MV-4-11 (cell line): ENCODE measurements around the gene TMEM205.
"Not testable (repeated sequence)": the region's sequence is repeated elsewhere in the genome, so short reads cannot be mapped to it uniquely, and the experiment has no call there.

Experiments
- DNase-seq: peaks from one replicate; lab custom pipeline; 2025; lab: John Stamatoyannopoulos, UW

Gene TMEM205

DNA sequence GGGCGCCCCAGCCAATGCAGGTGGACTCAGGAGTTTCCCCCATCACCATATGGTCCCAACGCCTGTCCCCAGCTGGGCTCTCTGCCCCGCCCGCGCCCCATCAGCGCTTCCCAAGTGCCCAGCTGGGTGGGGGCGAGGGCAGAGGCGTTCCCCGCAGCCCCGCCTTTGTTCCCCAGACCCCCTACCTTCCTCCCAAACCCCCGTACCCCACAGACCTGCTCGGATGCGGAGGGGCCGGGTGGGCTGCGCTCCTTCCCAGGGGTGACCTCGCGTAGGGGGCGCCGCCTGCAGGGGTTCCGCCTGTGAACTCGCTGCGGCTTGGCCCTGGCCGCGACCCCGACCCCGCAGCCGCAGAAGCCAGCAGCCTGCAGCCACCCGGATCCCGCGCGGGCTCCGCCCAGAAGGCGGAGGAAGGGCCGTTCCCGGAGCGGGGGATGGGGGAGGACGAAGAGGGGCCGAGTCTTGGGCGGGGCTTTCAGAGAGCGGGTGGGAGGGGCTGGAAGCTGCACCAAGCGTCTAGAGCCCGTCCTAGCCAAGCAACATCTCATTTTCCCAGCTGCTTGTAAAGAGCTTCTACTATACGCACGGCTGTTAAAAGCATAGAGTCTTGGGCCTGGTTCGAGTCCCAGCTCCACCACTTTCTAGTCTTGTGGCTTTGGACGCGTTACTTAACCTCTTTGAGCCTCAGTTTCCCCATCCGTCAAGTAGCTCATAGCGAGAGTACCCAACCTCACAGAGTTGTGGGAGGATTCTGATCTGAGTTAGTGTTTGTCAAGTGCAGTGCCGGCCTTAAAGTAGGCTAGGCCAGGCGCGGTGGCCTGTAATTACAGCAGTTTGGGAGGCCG, 6.6 kb downstream of the TMEM205 start, which contains the start of gene RAB3D:
Gene RAB3D, minus strand, starts transcription at position 404 of the 845 bp plus-strand sequence. CDS start 2,258 bp downstream, outside the sequence.
- peak; percentile 95 for DNase-seq

DNA sequence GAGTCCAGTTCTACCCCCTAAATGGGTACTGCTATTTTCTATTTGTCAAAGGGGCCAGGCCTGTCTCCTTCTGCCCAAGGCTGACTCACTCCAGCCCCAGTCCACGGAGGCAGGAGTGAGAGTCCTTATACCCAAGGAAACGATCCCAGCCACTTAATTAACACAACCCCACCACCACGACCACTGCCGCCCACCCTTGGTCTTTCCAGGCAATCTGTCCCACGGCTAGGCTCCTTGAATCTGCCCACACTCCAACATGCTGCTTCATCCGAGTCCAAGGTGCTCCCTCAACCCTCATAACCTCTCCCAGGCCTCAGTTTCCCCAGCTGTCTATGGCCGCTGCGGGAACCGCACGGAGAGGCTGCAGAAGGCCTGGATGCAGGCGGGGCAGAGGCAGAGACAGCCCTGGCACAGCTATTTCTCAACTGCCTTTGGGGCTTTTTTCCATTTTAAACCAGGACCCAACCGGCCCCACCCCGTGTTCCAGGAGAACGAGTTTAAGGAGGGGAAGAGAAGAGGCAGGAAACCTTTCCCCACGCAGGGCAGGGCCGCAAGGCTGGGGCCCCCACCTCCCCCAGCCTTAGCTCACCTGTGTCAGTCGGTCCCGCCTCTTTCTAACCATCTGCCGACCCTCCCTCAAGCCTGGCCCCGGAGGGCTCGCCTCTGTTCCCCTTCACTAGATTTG, 7.4 kb downstream of the TMEM205 start:
- DNase-seq, result no peak

DNA sequence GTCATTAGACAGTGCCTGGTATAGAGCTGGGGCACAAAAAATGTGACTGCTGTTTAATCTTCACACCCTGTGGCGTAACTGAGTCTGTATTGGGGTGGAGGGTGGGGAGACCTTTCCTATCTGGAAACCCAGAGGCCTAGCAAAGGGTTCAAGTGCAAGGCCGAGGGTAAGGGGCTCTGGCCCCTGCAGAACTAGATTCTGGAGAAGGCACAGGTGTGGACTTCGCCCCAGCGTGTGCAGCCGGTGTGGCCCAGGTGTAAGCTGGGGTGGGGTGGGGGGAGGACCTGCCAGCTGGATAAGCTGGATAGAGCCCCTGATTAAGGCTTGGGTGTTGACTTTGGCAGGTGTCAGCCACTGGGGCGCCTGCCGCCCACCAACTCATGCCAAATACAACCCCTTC, 7.9 kb downstream of the TMEM205 start:
- DNase-seq, result no peak

DNA sequence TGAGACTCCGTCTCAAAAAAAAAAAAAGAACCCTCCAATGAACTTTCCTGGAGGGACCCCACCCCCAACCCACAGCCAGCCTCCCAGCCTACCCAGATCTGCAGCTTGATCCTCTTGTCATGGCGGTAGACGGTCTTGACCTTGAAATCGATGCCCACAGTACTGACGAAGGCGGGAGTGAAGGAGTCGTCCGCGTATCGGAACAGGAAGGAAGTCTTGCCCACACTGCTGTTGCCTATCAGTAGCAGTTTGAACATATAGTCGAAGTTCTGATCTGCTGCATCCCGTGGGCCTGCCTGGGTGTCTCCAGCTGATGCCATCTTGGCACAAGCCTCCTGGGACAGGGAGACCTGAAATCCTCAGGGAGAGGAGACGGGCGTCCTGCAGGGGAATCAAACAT, 9.0 kb downstream of the TMEM205 start:
- peak; percentile 81 for DNase-seq

DNA sequence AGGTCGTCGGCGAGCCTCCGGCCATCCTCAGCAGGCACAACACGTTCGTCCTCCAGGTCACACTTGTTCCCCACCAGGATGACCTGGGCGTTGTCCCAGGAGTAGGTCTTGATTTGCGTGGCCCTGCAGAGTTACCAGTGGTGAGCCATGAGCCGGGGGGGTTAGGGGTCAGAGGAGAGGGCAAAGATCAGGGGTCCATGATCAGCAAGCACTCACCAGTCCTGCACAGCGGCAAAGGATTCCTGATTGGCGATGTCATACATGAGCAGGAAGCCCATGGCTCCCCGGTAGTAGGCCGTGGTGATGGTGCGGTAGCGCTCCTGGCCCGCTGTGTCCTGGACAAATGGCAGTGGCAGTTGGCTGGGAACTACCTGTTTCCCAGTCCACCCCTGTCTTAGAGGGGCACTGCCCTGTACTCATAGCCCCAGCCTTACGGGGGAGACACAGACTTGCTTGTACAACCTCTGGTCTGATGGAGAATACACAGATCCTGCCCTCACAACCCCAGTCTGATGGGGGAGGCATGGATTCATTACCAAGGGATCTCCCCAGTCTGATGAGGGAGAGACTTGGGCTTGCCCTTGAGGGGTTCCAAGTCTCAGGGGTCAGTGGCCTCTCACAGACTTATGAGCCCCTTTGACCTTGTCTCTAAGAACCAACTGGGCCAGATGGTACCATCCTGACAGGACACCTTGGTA, 10.5 kb downstream of the TMEM205 start:
- DNase-seq, result no peak

DNA sequence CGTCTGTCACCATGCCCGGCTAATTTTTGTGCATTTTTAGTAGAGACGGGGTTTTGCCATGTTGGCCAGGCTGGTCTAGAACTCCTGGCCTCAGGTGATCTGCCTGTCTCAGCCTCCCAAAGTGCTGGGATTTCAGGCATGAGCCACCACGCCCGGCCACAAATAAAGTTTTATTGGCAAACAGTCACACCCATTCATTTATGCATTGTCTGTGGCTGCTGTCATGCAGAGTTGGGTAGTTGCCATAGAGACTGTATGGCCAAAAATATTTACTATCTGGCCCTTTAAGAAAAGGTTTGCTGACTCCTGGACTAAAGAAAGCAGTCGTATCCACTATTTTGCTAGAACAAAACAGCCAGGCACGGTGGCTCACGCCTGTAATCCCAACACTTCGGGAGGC, 12.2 kb downstream of the TMEM205 start:
- DNase-seq, result not testable (repeated sequence)

DNA sequence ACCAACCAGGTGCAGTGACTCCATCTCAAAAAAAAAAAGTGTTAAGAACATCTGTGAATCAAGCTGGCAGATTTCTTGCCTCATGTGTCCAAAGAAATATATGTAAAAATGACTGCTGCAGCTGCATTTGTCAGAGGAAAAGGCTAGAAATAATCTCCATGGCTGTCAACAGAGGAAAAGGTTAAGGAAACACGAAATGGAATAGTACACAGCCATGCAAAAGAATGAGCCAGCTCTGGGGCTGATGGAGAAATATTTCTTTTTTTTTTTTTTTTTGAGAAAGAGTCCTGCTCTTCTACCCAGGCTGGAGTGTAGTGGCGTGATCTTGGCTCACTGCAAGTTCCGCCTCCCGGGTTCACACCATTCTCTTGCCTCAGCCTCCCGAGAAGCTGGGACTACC, 13.2 kb downstream of the TMEM205 start:
- no peak for DNase-seq

DNA sequence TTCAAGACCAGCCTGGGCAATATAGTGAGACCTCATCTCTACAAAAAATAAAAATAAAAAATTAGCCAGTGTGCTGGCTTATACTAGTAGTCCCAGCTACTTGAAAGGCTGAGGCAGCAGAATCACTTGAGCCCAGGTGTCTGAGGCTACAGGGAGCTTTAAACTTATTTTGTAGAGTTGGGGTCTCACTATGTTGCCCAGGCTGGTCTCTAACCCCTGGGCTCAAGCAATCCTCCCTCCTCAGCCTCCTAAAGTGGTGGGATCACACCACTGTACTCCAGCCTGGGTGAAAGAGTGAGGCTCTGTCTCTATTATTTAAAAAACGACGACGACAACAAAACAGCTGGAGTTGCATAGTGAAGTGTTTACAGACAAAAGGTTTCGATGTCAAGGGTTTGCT, 14.6 kb downstream of the TMEM205 start:
- no peak for DNase-seq

DNA sequence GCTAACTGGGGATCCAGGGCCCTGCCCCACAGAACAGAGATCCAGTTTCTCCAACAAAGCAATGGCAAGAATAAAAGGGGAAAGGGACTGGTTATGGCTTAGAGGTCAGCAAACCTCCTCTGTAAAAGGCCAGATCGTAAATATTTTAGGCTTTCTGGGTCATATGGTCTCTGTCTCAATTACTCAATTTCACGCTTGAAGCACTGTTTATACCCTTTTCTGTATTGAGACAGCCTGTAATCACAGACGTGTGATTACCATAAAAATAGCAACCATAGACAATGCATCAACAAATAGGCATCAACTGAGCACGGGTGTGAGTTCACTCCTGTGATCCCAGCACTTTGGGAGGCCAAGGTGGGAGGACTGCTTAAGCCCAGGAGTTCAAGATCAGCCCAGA, 15.9 kb downstream of the TMEM205 start:
- DNase-seq, result no peak

DNA sequence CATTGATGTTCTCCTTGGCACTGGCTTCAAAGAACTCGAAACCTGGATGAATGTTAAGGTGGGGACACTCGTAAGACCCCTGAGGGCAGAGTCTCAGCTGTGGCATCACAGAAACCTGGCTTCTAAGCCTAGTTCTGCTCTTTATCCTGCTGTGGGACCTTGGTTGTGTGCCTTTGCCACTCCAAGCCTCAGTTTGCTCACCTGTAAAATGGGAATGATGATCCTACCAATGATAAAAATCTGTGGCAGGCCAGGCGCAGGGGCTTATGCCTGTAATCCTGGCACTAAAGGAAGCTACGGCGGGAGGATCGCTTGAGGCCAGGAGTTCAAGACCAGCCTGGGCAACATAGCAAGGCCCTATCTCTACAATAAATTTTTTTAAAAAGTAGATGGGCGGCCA, 20.5 kb downstream of the TMEM205 start:
- no peak for DNase-seq

DNA sequence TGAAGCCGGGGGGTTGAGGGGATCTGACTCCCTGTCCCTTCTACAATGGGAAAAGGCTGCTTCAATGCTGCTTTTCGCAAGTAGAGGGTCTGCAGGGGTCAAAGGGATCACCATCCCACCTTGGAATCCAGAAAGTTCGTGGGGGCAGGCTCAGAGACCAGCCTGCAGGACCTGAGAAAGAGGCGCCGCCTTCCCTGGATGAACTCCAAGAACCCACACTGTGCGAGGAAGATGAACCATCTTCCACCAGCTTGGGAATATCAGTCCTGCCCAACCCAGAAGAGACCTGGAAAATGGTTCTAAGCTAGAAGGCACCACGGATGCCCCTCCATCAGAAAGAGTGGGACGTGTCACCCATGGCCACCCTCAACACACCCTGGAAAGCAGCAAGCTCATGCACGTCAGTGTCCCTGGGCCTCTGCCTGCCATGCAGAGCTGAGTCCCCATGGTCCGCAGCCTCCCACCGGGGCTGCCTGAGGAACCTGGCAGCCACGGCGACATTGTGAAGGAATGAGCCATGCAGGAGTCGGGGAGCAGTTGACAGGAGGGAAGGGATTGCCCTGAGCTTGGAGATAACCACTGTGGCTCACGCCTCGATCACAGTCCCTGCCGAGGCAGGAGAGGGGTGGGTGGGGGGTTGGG, 21.2 kb downstream of the TMEM205 start:
- DNase-seq, result no peak

DNA sequence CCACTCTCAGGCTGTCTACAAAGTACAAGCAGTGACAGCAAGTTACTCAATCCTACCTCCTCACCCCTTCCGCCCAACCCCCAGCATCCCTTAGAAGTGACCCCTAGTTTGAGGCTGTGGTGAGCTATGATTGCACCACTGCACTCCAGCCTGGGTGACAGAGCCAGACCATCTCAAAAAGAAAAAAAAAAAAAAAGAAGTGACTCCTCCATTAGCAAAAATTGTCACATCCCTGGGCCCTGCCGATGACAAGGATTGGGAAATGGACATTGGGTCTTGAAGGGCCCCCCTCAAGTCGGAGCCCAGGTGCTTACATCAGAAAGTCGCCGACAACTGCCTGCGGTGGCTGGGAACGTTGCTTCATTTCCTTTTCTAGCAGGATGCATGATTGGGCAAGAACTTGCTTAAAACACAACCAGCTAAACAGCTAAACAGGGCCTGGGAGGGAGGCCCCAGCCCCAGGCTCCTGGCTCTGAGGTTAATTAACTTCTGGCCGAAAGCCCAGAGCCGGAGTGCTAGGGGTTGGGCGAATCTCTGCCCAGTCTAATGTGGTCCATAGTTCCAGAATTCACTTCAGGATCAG, 21.9 kb downstream of the TMEM205 start:
- peak; percentile 100 for DNase-seq

DNA sequence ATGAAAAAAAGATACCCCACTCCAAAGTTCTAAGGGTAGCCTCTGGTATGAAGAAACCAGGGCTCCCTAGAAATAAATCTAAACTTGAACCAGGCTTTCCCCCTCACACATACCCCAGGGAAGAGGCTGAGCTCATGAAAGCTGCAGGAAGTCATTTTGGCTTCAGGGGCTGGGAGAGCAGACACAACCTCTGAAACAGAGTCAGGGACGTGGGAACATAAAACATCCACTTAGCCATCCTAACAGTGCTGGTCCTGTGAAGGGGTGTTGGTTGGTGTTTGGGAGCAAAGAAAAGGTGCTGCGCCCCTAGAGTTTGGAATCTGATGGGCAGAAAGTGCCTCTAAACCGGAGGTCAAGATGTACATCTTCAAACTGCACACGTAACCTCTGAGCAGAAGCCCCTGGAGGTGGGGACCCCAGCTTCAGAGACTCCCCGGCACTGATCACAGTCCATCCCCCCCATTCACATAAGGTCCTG, 22.4 kb downstream of the TMEM205 start:
- DNase-seq, result no peak

DNA sequence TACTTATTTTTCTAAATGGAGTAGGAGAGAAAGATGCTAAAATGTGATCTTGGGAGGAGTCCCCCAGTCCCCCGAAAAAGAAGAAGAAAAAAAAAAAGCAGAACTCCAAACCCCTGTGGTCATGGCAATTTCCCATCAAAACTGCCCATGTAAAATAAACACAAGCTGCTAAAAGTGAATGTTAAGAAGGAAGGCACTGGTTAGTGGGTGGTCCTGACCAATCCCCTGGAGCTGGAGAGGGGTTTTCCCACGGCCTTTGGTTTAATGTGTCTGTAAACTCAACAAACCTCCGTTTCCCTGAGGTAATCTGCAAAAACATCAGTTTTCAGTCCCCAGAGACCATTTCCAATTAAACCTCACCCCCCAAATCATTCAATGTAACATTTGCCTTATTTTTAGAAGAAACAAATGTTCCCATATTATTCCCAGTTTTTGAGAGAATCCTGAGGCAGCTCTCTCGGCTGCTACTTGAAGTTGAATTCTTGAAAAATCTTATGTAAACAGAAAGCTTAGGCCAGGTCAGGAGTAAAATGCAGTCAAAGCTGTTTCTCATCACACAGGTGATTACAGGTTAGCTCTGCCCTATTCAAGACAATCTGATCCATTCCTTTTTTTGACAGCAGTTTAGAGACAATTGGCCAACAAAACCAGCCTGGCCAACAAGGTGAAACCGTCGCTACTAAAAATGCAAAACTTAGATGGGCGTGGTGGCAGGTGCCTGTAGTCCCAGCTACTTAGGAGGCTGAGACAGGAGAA, 23.6 kb downstream of the TMEM205 start:
- peak; percentile 84 for DNase-seq

DNA sequence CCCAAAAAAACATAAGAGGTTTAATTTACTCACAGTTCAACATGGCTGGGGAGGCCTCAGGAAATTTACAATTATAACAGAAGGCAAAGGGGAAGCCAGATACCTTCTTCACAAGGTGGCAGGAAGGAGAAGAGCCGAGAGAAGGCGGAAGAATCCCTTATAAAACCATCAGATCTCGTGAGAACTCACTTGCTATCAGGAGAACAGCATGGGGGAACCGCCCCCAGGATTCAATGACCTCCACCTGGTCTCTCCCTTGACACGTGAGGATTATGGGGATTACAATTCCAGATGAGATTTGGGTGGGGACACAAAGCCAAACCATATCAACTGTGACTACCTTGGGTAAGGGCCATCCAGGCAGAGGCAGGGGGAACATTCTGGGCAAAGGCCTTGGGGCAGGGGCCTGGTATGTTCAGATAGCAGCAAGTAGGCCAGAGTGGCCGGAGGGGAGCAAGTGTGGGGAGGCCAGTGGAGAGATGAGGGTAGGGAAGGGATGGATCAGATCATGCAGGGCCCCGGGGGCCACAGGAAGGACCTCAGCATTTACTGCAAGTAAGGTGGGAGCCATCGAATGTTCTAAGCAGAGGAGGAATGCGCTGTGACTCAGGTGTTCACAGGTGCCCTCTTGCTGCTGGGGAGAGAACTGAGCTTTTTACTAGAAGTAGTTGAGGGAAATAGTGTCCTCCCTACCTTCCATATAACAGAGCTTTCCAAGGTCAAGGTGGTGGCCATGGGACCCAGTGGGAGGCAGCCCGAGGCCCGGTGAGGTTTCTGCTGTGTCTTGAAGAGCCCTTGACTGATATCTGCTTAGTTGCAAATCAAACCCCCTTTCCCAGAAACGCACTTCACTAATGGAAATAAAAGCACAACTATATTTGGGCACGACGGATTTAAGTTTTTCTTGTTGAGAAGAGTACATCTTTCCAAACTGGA, 24.6 kb downstream of the TMEM205 start:
- no peak for DNase-seq

DNA sequence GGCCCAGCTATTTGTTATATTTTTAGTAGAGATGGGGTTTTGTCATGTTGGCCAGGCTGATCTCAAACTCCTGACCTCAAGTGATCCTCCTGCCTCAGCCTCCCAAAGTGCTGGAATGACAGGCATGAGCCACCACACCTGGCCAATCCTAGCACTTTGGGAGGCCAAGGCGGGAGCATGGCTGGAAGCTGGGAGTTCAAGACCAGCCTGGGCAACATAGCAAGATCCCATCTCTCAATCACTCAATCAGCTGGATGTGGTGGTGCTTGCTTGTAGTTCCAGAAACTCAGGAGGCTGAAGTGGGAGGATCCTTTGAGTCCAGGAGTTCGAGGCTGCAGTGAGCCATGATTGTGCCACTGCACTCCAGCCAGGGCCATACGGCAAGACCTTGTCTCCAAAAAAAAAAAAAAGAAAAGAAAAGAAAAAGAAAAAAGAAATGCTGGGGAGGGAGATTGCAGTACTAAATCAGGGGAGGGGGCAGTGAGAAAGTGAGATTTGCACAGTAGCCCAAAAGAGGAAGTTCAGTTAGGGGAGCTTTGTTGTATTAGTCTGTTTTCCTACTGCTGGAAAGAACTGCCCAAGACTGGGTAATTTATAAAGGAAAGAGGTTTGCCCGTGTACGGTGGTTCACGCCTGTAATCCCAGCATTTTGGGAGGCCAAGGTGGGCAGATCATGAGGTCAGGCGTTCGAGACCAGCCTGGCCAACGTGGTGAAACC, 25.6 kb downstream of the TMEM205 start:
- peak; percentile 85 for DNase-seq

DNA sequence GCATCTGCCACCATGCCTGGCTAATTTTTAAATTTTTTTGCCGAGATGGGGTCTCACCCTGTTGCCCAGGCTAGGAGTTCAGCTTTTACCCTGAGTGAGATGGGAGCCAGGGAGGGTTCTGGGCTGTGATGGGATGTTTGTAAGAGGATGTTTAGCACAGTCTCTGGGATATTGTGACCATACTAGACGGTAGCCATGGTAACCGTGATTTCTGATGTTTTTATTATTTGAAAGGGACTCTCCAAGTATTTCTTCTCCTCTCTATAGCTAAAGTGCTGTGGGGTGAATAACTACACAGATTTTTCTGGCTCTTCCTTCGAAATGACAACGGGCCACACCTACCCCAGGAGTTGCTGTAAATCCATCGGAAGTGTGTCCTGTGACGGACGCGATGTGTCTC, 39.7 kb downstream of the TMEM205 start:
- no peak for DNase-seq

DNA sequence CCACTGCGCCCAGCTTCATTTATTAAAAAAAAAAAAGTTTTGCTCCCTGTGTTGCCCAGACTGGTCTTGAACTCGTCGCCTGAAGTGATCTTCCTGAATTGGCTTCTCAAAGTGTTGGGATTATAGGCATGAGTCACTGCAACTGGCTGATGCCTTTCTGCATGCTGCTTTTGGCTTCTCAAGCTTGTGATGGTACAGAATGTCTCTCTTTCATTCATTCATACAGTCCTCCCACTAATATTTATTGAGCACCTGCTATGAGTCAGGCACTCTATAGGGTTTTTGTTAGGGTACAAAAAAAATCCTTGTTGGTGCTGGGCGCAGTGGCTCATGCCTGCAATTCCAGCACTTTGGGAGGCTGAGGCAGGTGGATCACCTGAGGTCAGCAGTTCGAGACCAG, 41.1 kb downstream of the TMEM205 start:
- DNase-seq, result peak; percentile 31

DNA sequence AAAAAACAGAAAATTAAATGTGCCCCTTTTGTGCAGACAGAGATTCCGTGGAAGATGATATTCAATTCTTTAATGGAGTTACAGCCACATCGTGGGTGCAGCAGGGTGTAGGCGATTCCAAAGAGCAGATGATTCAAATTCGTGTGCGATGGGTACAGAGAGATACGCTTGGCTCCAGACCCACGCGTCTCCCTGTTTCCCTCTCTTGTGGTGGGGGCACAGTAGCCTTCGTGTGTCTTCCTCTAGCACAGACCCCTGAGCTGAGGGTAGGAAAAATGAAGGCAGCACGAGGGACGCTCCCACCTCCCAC, 45.3 kb downstream of the TMEM205 start:
- DNase-seq, result no peak
